ENCODE results near the gene SOHLH1. TPM values are rescaled to one million over a fixed set of nuclear protein-coding genes. Genes with fewer than 3 reads are reported as not detected.

SOHLH1 gene
- total and polyA plus RNA-seq, 2 of the 4 experiments (the other 2 are of a cell fraction), result not detected

DNA sequence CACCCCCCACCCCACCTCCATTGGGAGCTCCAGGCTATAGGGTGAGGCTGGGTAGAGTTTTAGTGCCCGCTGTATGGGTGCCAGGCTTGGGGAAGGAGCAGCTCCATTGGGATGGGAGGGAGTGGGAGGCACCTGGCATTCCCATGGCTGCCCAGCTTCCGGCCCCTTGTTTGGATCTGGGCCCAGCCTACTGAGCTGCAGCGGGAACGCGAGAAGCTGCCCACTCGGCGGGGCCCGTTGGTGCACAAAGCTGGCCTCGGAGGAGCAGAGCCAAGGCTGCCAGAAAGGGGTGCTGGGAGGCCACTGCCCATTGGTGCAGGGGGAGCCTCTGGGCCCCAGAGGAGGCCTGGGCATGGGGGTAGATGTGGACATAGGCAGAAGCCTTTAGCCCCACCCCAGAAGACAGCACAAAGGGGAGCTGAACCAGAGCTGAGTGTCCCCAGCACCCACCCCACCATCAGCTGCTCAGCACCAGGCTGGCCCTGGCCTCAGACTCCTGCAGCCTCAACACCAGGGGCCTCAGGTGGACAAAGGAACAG is 31.7 kb downstream of the SOHLH1 start:
- Histone ChIP-seq H3K23ac (ENCODE audit: low read depth, low read length) (no peak overlapping the region), H4K8ac (ENCODE audit: low read depth in 2 of 2, low read length in 2 of 2) (no peak overlapping the region), H2AFZ (replicated peaks; ENCODE audit: low read length, poor library complexity) (no peak overlapping the region), H3K4me1 (ENCODE audit: control insufficient read depth, insufficient read depth, low read length) (no peaks in the 10 kb centered on the region), H4K5ac (ENCODE audit: low read depth, low read length) (no peak overlapping the region), H3K36me3 (ENCODE audit: control insufficient read depth, insufficient read depth, low read length) (no peaks in the 10 kb centered on the region), H3K9me1 (ENCODE audit: insufficient read depth, low read length) (no peaks in the 10 kb centered on the region), H2BK5ac (ENCODE audit: low read depth, low read length, poor library complexity, severe bottlenecking) (no peak overlapping the region), H3K79me1 (ENCODE audit: low read depth in 1 of 2, low read length in 2 of 2) (no peaks in the 10 kb centered on the region), H4K20me1 (ENCODE audit: insufficient read depth, low read length) (no peaks in the 10 kb centered on the region), H2AK5ac (ENCODE audit: low read depth, low read length) (no peak overlapping the region), H3K9me3 (ENCODE audit: control insufficient read depth, insufficient read depth, low read length) (peaks cover 3% of the 10 kb centered on the region; the same call in 1 of the 2 replicates), H3K4me3 (ENCODE audit: insufficient read depth, low read depth, low read length) (no peak overlapping the region), H3K18ac (ENCODE audit: low read depth, low read length) (no peak overlapping the region), H3K14ac (replicated peaks; ENCODE audit: low read depth, low read length) (no peak overlapping the region), H3K27ac (ENCODE audit: insufficient read depth, low read length) (no peak overlapping the region), H2BK20ac (ENCODE audit: low read depth, low read length) (no peak overlapping the region), H2AK9ac (replicated peaks; ENCODE audit: low read depth, low read length, poor library complexity) (no peak overlapping the region), H2BK15ac (ENCODE audit: low read depth, low read length) (no peak overlapping the region), H3K4me2 (ENCODE audit: low read depth, low read length) (no peak overlapping the region), H3K4ac (ENCODE audit: low read depth, low read length) (no peak overlapping the region), H3K9ac (ENCODE audit: low read depth, low read length) (no peak overlapping the region), H3K56ac (ENCODE audit: extremely low read depth, insufficient read depth, low read length) (no peak overlapping the region), H4K91ac (ENCODE audit: insufficient read depth, low read depth, low read length) (no peak overlapping the region), H3K27me3 (ENCODE audit: control insufficient read depth, insufficient read depth, low read length) (no peaks in the 10 kb centered on the region), H2BK120ac (ENCODE audit: low read depth, low read length) (no peak overlapping the region)
- no TSS peak for BruUV-seq (replicated peaks)
- ATAC-seq (ENCODE audit: low read depth) (no peak), DNase-seq (no peak)
- POLR2A ChIA-PET (ENCODE audit: unreplicated experiment), result no interaction called here
- dilution Hi-C loops (cut with HindIII; ENCODE audit: low sequenced_read_pairs, unreplicated experiment), result no loop called here
- 30% methylated on average over 2 of the region's 9 CpGs; no CpG with 5 or more reads in 1 of the 2 experiments for WGBS, 2 experiments (ENCODE audit: extremely low coverage in 2 of 2, insufficient read length in 1 of 2)
- CTCF ChIA-PET, result no interaction called here
- in situ Hi-C loops (cut with MboI; ENCODE audit: low sequenced_read_pairs), result no loop called here
- TF ChIP-seq CHD1 (IDR thresholded peaks at IDR 0.05; ENCODE audit: low read depth, low read length) (no peak), RFX5 (IDR thresholded peaks at IDR 0.05; ENCODE audit: low read depth, low read length) (no peak), SMC3 (IDR thresholded peaks at IDR 0.05; ENCODE audit: low read depth, low read length) (no peak), NFE2L2 (IDR thresholded peaks at IDR 0.05; ENCODE audit: low read depth, low read length) (no peak), RAD21 (IDR thresholded peaks at IDR 0.05; ENCODE audit: low read length) (no peak), MAZ (IDR thresholded peaks at IDR 0.05; ENCODE audit: borderline replicate concordance, low read depth, low read length) (no peak), MAFK (IDR thresholded peaks at IDR 0.05; ENCODE audit: low read depth, low read length) (no peak), ELK1 (IDR thresholded peaks at IDR 0.05; ENCODE audit: borderline replicate concordance, low read depth, low read length) (no peak), POLR2A (IDR thresholded peaks at IDR 0.05; ENCODE audit: low read depth, low read length) (no peak), CEBPB (IDR thresholded peaks at IDR 0.05; ENCODE audit: low read depth, low read length) (no peak), FOS (IDR thresholded peaks at IDR 0.05; ENCODE audit: low read depth, low read length) (no peak), MXI1 (IDR thresholded peaks at IDR 0.05; ENCODE audit: borderline replicate concordance, low read depth, low read length) (no peak), BHLHE40 (IDR thresholded peaks at IDR 0.05; ENCODE audit: low read depth, low read length) (no peak), RCOR1 (IDR thresholded peaks at IDR 0.05; ENCODE audit: insufficient replicate concordance, low read length) (no peak)
- TF ChIP-seq, protein P1, sequence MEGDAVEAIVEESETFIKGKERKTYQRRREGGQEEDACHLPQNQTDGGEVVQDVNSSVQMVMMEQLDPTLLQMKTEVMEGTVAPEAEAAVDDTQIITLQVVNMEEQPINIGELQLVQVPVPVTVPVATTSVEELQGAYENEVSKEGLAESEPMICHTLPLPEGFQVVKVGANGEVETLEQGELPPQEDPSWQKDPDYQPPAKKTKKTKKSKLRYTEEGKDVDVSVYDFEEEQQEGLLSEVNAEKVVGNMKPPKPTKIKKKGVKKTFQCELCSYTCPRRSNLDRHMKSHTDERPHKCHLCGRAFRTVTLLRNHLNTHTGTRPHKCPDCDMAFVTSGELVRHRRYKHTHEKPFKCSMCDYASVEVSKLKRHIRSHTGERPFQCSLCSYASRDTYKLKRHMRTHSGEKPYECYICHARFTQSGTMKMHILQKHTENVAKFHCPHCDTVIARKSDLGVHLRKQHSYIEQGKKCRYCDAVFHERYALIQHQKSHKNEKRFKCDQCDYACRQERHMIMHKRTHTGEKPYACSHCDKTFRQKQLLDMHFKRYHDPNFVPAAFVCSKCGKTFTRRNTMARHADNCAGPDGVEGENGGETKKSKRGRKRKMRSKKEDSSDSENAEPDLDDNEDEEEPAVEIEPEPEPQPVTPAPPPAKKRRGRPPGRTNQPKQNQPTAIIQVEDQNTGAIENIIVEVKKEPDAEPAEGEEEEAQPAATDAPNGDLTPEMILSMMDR (conservative IDR thresholded peaks at IDR 0.05; ENCODE audit: low read depth, low read length), result no peak
- TF ChIP-seq, protein P2, sequence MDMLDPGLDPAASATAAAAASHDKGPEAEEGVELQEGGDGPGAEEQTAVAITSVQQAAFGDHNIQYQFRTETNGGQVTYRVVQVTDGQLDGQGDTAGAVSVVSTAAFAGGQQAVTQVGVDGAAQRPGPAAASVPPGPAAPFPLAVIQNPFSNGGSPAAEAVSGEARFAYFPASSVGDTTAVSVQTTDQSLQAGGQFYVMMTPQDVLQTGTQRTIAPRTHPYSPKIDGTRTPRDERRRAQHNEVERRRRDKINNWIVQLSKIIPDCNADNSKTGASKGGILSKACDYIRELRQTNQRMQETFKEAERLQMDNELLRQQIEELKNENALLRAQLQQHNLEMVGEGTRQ (IDR thresholded peaks at IDR 0.05; ENCODE audit: low read depth, low read length), result no peak
- intact Hi-C loops (cut with micrococcal nuclease), result no loop called here
